HCT116 (cell line): ENCODE measurements around the gene NSRP1. TPM values are rescaled to one million over a fixed set of nuclear protein-coding genes. Genes with fewer than 3 reads are reported as not detected.

ENCODE experiments used
- ATAC-seq: fragments of 200-7000 bp; cut with Tn5 transposase; 2 replicates; pipeline ENCODE4 v1.9.1; 2020; ENCODE audit warnings: mild to moderate bottlenecking, moderate library complexity
- BruUV-seq: library from RNA; stranded (reverse); fragments of 400-500 nt; replicated peaks from 2 replicates; lab custom pipeline; 2021; lab: Mats Ljungman, UMichigan
- CTCF ChIA-PET: fragments of 300-600 bp; sonication (Branson Sonifier 250); formaldehyde crosslinking; loops from one replicate; lab custom pipeline; 2021; ENCODE audit warnings: antibody characterized with exemption; lab: Charles Lee
- POLR2A ChIA-PET: fragments of 300-600, 350-600 bp; sonication (Branson Sonifier 250); formaldehyde crosslinking; loops from one replicate; lab custom pipeline; 2021; ENCODE audit warnings: antibody characterized with exemption; lab: Charles Lee
- RAD21 ChIA-PET, 2 experiments: fragments of 300-600 bp; sonication (Branson Sonifier 250); formaldehyde crosslinking; loops; one replicate each; lab custom pipeline; 2023; ENCODE audit warnings: low total read pairs in 2 of 2; ENCODE audit not compliant: uncharacterized antibody in 2 of 2, unreplicated experiment in 2 of 2, low non-redundant PET in 1 of 2; lab: Charles Lee
- DNase-seq: peaks from one replicate; pipeline ENCODE4 v3.0.0-alpha.2; 2010; ENCODE audit warnings: low read depth, low spot score
- H2AFZ ChIP-seq: fragments of 200-600 bp; shearing (Covaris generic), sonication (generic); 2 replicates; pipeline ENCODE4 v1.6.1; 2017; ENCODE audit warnings: low read depth, mixed run types, mixed read lengths, antibody characterized with exemption, low read length; ENCODE audit not compliant: poor library complexity, severe bottlenecking
- H3K27ac ChIP-seq: 2 replicates; pipeline ENCODE4 v1.5.1; 2012; ENCODE audit warnings: low read depth, low read length
- H3K27me3 ChIP-seq: fragments of 200-600 bp; sonication (generic); 2 replicates; pipeline ENCODE4 v1.6.1; 2016; ENCODE audit warnings: mixed run types, low read length, mixed read lengths; ENCODE audit not compliant: insufficient read depth
- H3K36me3 ChIP-seq, 2 experiments: fragments of 200-500 bp in 1 of 2; fragments of 200-600 bp in 1 of 2; sonication (Bioruptor generic) in 1 of 2; sonication (generic) in 1 of 2; 2 replicates each; pipeline versions ENCODE4 v1.5.1 to v1.6.1; 2014 to 2016; ENCODE audit warnings: low read length in 2 of 2, inconsistent platforms in 1 of 2, mixed read lengths in 1 of 2, mixed run types in 1 of 2; ENCODE audit not compliant: insufficient read depth in 2 of 2, control insufficient read depth in 1 of 2
- H3K4me1 ChIP-seq, 2 experiments: fragments of 200-600 bp in 1 of 2; sonication (generic) in 1 of 2; 2 replicates each; pipeline versions ENCODE4 v1.5.1 to v1.6.1; 2012 to 2017; ENCODE audit warnings: low read length in 2 of 2, inconsistent platforms in 1 of 2, mild to moderate bottlenecking in 1 of 2, mixed read lengths in 1 of 2, mixed run types in 1 of 2, moderate library complexity in 1 of 2; ENCODE audit not compliant: insufficient read depth in 2 of 2, control insufficient read depth in 1 of 2
- H3K4me2 ChIP-seq: fragments of 200-600 bp; sonication (generic); 2 replicates; pipeline ENCODE4 v1.6.1; 2017; ENCODE audit warnings: mixed run types, low read length, mixed read lengths
- H3K4me3 ChIP-seq, 2 experiments: fragments of 200-600 bp in 1 of 2; sonication (generic) in 1 of 2; replicated peaks in 1 of 2; 2 replicates each; pipeline ENCODE4 v1.5.1; 2011 to 2016; ENCODE audit warnings: low read length in 2 of 2, control low read depth in 1 of 2, low read depth in 1 of 2, mild to moderate bottlenecking in 1 of 2, mixed read lengths in 1 of 2, mixed run types in 1 of 2
- H3K79me2 ChIP-seq: fragments of 200-600 bp; sonication (generic); 2 replicates; pipeline ENCODE4 v1.6.1; 2017; ENCODE audit warnings: mild to moderate bottlenecking, mixed run types, low read length, moderate library complexity, mixed read lengths; ENCODE audit not compliant: insufficient read depth
- H3K9ac ChIP-seq: fragments of 200-600 bp; sonication (generic); 2 replicates; pipeline ENCODE4 v1.6.1; 2016; ENCODE audit warnings: low read length, mixed read lengths
- H3K9me2 ChIP-seq: fragments of 200-600 bp; sonication (generic), shearing (Covaris generic); 2 replicates; pipeline ENCODE4 v1.6.1; 2017; ENCODE audit warnings: mixed run types, mild to moderate bottlenecking, moderate library complexity; ENCODE audit not compliant: insufficient read depth
- H3K9me3 ChIP-seq, 2 experiments: fragments of 200-500 bp in 1 of 2; fragments of 200-600 bp in 1 of 2; sonication (Bioruptor generic) in 1 of 2; sonication (generic) in 1 of 2; 2 replicates each; pipeline ENCODE4 v1.6.1; 2014 to 2017; ENCODE audit warnings: low read length in 2 of 2, mixed read lengths in 2 of 2, inconsistent platforms in 1 of 2, low read depth in 1 of 2, mild to moderate bottlenecking in 1 of 2, mixed run types in 1 of 2, moderate library complexity in 1 of 2; ENCODE audit not compliant: control insufficient read depth in 1 of 2, insufficient read depth in 1 of 2
- H4K20me1 ChIP-seq: fragments of 200-600 bp; sonication (generic), shearing (Covaris generic); 2 replicates; pipeline ENCODE4 v1.6.1; 2017; ENCODE audit warnings: mixed run types, mild to moderate bottlenecking, moderate library complexity; ENCODE audit not compliant: insufficient read depth
- CEBPB ChIP-seq: IDR thresholded peaks from 2 replicates; pipeline ENCODE4 v1.6.1; 2012; ENCODE audit warnings: low read depth
- EZH2phosphoT487 ChIP-seq: fragments of 200-600 bp; IDR thresholded peaks from 2 replicates; pipeline ENCODE4 v1.6.1; 2018; ENCODE audit warnings: antibody characterized with exemption, borderline replicate concordance
- POLR2A ChIP-seq: IDR thresholded peaks from 2 replicates; pipeline ENCODE4 v1.7.0; 2011; ENCODE audit warnings: borderline replicate concordance; ENCODE audit not compliant: insufficient read depth, insufficient read length; ENCODE audit errors: extremely low read depth
- POLR2AphosphoS5 ChIP-seq: IDR thresholded peaks from 2 replicates; pipeline ENCODE4 v1.6.1; 2011; ENCODE audit warnings: mild to moderate bottlenecking, low read depth, low read length, moderate library complexity
- RAD21 ChIP-seq: IDR thresholded peaks from 2 replicates; pipeline ENCODE4 v1.6.1; 2012; ENCODE audit warnings: low read depth, mild to moderate bottlenecking
- SIN3A ChIP-seq: IDR thresholded peaks from 2 replicates; pipeline ENCODE4 v1.6.1; 2012; ENCODE audit warnings: low read depth
- SRF ChIP-seq: IDR thresholded peaks from 2 replicates; pipeline ENCODE4 v1.6.1; 2012; ENCODE audit warnings: low read depth
- TCF7L2 ChIP-seq: IDR thresholded peaks from 2 replicates; pipeline ENCODE4 v1.7.0; 2011; ENCODE audit warnings: borderline replicate concordance, inconsistent platforms; ENCODE audit not compliant: insufficient read depth, insufficient read length; ENCODE audit errors: extremely low read depth
- YY1 ChIP-seq: IDR thresholded peaks from 2 replicates; pipeline ENCODE4 v1.6.1; 2011; ENCODE audit warnings: low read length, low read depth, moderate library complexity, mild to moderate bottlenecking; ENCODE audit not compliant: insufficient replicate concordance; ENCODE audit errors: extremely low read depth
- ZNF274 ChIP-seq: fragments of 200-500 bp; sonication (Bioruptor generic); IDR thresholded peaks from 2 replicates; pipeline ENCODE4 v1.6.1; 2014; ENCODE audit warnings: mild to moderate bottlenecking, low read depth, low read length, inconsistent platforms
- intact Hi-C: fragments of 100-400 bp; cut with micrococcal nuclease; formaldehyde crosslinking; loops from 2 replicates; pipeline ENCODE4 v1.10.0; 2022
- total RNA-seq: library from RNA; stranded (reverse); gene quantifications from one replicate; pipeline ENCODE4 v1.2.1, GENCODE V29; 2021; ENCODE audit not compliant: unreplicated experiment
- TF ChIP-seq, protein P1 (sequence below): IDR thresholded peaks from 2 replicates; pipeline ENCODE4 v1.6.1; 2012; ENCODE audit warnings: low read depth
- TF ChIP-seq, protein P2 (sequence below): IDR thresholded peaks from 2 replicates; pipeline ENCODE4 v1.6.1; 2012

Gene NSRP1
- total RNA-seq, 1 experiment from 2014 or later, result 24.9 TPM

DNA sequence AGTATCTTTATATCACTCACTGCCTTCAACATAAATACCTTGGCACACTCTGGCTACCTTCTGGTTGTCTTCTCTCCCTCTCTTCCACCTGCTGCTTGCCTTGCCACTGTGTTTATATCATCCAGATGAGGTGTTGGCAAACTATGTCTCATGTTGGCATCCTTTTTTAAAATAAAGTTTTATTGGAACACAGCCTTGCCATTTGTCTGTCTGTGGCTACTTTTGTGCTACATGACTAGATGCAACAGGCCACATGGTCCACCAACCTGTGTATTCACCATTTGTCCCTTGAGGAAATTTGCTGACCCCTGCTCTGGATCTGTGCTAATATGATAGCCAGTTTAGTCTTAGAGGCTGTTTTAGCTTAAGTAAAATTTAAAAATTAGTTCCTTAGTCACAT is 36.8 kb downstream of the NSRP1 start:
- DNase-seq, result no peak
- H4K20me1 ChIP-seq, result peaks cover 7% of the 10 kb centered on the region
- H3K27me3 ChIP-seq, result no peaks in the 10 kb centered on the region
- TF ChIP-seq, protein P1, sequence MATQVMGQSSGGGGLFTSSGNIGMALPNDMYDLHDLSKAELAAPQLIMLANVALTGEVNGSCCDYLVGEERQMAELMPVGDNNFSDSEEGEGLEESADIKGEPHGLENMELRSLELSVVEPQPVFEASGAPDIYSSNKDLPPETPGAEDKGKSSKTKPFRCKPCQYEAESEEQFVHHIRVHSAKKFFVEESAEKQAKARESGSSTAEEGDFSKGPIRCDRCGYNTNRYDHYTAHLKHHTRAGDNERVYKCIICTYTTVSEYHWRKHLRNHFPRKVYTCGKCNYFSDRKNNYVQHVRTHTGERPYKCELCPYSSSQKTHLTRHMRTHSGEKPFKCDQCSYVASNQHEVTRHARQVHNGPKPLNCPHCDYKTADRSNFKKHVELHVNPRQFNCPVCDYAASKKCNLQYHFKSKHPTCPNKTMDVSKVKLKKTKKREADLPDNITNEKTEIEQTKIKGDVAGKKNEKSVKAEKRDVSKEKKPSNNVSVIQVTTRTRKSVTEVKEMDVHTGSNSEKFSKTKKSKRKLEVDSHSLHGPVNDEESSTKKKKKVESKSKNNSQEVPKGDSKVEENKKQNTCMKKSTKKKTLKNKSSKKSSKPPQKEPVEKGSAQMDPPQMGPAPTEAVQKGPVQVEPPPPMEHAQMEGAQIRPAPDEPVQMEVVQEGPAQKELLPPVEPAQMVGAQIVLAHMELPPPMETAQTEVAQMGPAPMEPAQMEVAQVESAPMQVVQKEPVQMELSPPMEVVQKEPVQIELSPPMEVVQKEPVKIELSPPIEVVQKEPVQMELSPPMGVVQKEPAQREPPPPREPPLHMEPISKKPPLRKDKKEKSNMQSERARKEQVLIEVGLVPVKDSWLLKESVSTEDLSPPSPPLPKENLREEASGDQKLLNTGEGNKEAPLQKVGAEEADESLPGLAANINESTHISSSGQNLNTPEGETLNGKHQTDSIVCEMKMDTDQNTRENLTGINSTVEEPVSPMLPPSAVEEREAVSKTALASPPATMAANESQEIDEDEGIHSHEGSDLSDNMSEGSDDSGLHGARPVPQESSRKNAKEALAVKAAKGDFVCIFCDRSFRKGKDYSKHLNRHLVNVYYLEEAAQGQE, result no peak
- TF ChIP-seq RAD21, result no peak
- TF ChIP-seq TCF7L2, result no peak
- no peak for TF ChIP-seq POLR2A
- TF ChIP-seq CEBPB, result no peak
- TF ChIP-seq SIN3A, result no peak
- TF ChIP-seq EZH2phosphoT487, result no peak
- TF ChIP-seq SRF, result no peak
- no peak for TF ChIP-seq ZNF274
- no peak for TF ChIP-seq YY1
- TF ChIP-seq POLR2AphosphoS5, result no peak
- TF ChIP-seq, protein P2, sequence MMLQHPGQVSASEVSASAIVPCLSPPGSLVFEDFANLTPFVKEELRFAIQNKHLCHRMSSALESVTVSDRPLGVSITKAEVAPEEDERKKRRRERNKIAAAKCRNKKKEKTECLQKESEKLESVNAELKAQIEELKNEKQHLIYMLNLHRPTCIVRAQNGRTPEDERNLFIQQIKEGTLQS, result no peak
- TF ChIP-seq, all 23 proteins: peak for 0
- no peak overlapping the region for H3K4me2 ChIP-seq
- CTCF ChIA-PET, result no interaction called here
- H2AFZ ChIP-seq, result no peak overlapping the region
- peaks cover 0 to under 1% of the 10 kb centered on the region in 2 experiments; a peak in 1 of 4 replicates for H3K4me1 ChIP-seq
- no peaks in the 10 kb centered on the region for H3K9me3 ChIP-seq
- BruUV-seq, result no TSS peak
- H3K27ac ChIP-seq, result no peak overlapping the region
- H3K36me3 ChIP-seq, result peaks cover 6 to 13% of the 10 kb centered on the region in 2 experiments; a peak in 2 of 4 replicates
- ATAC-seq, result no peak
- intact Hi-C loops, result no loop called here
- no peak overlapping the region for H3K4me3 ChIP-seq
- POLR2A ChIA-PET, result no interaction called here
- H3K79me2 ChIP-seq, result peaks cover 99% of the 10 kb centered on the region
- no peaks in the 10 kb centered on the region for H3K9me2 ChIP-seq
- RAD21 ChIA-PET, result no interaction called here
- H3K9ac ChIP-seq, result no peak overlapping the region
